Nephron progenitor cell (in vitro differentiated cells): ENCODE data around the gene ACKR2.

ENCODE experiments used
- DNase-seq: peaks from one replicate; pipeline ENCODE4 v3.0.0; 2021
- H3K27ac Mint-ChIP-seq: 2 replicates; pipeline ENCODE4 v1.8.0; 2021; ENCODE audit warnings: mild to moderate bottlenecking, moderate library complexity, mixed read lengths
- H3K27me3 Mint-ChIP-seq: 2 replicates; pipeline ENCODE4 v1.8.0; 2021; ENCODE audit warnings: mild to moderate bottlenecking, low read depth, mixed read lengths; ENCODE audit not compliant: poor library complexity
- H3K36me3 Mint-ChIP-seq: 2 replicates; pipeline ENCODE4 v1.8.0; 2021; ENCODE audit warnings: low read depth, mixed read lengths
- H3K4me1 Mint-ChIP-seq: 2 replicates; pipeline ENCODE4 v1.8.0; 2021; ENCODE audit warnings: mixed read lengths
- H3K4me3 Mint-ChIP-seq: 2 replicates; pipeline ENCODE4 v1.8.0; 2021; ENCODE audit warnings: mild to moderate bottlenecking, moderate library complexity, mixed read lengths
- H3K9me3 Mint-ChIP-seq: 2 replicates; pipeline ENCODE4 v1.8.0; 2021; ENCODE audit warnings: mild to moderate bottlenecking, moderate library complexity, mixed read lengths
- TF ChIP-seq, protein P1 (sequence below): fragments of 200-600 bp; sonication (generic); IDR thresholded peaks from 2 replicates; pipeline ENCODE4 v1.5.0; 2021; ENCODE audit warnings: antibody characterized with exemption

ACKR2 gene

DNA sequence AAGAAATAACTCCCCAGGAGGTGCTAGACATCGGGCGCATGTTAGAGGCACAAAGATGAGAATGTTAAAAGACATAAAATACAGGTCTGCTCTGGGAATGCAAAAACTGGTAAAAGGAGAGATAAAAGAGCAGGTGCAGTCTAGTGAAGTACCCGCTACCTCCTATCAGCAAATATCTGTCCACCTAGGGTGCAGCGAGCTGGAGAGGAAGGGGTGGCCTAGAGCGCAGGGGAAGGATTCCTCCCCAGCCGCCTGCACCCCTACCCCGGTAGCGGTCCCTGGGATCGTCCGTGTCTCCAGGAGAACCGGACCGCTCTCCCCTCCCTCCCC lies 96.5 kb downstream of the ACKR2 start:
- DNase-seq, result no peak
- Mint-ChIP-seq H3K4me1 (no peaks in the 10 kb centered on the region), H3K4me3 (no peak overlapping the region), H3K27ac (no peak overlapping the region), H3K9me3 (peaks cover 16% of the 10 kb centered on the region), H3K36me3 (no peaks in the 10 kb centered on the region), H3K27me3 (peaks cover 20% of the 10 kb centered on the region)
- TF ChIP-seq, protein P1, sequence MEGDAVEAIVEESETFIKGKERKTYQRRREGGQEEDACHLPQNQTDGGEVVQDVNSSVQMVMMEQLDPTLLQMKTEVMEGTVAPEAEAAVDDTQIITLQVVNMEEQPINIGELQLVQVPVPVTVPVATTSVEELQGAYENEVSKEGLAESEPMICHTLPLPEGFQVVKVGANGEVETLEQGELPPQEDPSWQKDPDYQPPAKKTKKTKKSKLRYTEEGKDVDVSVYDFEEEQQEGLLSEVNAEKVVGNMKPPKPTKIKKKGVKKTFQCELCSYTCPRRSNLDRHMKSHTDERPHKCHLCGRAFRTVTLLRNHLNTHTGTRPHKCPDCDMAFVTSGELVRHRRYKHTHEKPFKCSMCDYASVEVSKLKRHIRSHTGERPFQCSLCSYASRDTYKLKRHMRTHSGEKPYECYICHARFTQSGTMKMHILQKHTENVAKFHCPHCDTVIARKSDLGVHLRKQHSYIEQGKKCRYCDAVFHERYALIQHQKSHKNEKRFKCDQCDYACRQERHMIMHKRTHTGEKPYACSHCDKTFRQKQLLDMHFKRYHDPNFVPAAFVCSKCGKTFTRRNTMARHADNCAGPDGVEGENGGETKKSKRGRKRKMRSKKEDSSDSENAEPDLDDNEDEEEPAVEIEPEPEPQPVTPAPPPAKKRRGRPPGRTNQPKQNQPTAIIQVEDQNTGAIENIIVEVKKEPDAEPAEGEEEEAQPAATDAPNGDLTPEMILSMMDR, result no peak

DNA sequence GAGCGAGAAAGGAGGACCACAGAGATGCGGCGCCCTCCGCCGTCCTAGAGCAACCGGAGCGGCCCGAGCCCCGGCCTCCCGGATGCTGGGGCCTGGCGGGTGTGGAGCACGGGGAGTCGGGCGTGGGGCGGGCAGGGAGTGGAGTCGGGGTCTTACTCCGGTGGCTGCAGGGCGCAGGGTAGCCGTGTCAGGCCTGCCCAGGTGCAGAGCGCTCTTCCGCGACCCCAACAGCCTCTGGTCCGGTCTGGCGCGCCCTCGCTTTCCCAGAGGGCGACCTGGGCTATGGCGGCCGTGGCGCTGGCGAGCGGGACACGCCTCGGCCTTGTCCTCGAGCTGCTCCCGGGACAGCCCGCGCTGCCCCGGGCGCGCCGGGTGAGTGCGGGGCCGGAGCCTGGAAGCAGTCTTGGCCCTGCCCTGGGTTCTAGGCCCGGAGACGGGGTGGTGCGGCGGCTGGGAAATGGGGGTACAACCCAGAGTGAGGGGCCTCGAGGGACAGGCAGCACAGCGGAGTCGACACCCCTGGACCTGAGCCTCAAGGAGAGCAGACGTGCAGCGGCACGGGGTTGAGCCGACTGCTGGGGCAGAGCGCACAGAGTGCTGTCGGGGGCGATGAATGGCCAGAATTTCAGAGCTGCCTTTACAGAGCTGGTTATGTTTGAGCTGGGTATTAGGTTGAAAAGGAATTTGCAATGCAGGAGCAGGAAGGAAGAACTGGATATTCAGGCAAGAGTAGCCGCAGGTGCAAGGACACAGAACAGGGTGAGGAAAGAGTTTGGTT lies 97.0 kb downstream of the ACKR2 start, which contains the start of gene ZNF662:
ZNF662 (plus strand) TSS at position 73 of the 778 bp plus-strand sequence. CDS start 1,973 bp downstream, outside the sequence.
- Mint-ChIP-seq H3K9me3 (peaks cover 19% of the 10 kb centered on the region), H3K27me3 (peaks cover 19% of the 10 kb centered on the region), H3K36me3 (no peaks in the 10 kb centered on the region), H3K27ac (no peak within 1 kb of the TSS), H3K4me1 (no peaks in the 10 kb centered on the region), H3K4me3 (no peak within 1 kb of the TSS)
- TF ChIP-seq, protein P1, result no peak
- DNase-seq, result no peak

DNA sequence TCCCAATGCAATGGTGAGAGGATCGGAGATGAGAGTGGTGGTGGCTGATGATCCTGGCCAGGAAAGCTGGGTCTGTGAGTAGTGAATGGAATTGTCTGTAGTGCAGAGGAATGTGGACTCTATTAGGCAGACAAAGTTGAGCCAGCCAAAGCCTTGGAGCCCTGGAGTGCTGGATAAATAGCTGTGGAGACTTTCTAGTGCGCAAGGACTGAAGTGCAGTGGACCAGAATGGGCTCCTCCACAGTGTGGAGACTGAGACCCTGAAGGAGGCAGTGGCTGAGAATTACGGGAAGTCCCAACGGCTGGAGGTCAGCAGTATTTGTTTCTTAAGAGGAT lies 97.6 kb downstream of the ACKR2 start:
- H3K4me1 Mint-ChIP-seq, result no peaks in the 10 kb centered on the region
- no peaks in the 10 kb centered on the region for H3K36me3 Mint-ChIP-seq
- H3K27ac Mint-ChIP-seq, result no peak overlapping the region
- H3K27me3 Mint-ChIP-seq, result peaks cover 19% of the 10 kb centered on the region
- TF ChIP-seq, protein P1, result no peak
- H3K9me3 Mint-ChIP-seq, result peaks cover 25% of the 10 kb centered on the region
- H3K4me3 Mint-ChIP-seq, result no peak overlapping the region
- no peak for DNase-seq

DNA sequence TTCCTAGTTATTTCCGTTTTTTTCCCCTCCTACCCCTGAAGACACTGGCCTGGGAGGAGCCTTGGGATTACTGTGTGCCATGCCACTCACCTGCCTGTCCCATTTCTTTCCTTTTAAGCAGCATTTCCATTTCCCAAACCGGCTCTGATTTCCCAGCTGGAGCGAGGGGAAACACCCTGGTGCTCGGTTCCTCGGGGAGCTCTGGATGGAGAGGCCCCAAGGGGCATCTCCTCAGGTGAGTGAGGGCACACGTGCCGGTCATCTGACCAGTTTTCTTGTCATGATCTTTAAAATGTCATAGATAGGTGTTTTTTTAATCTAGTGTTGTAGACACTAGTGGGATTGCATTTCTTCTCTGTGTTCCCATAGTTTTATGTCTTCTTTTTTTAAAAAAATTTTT lies 99.4 kb downstream of the ACKR2 start:
- H3K27ac Mint-ChIP-seq, result no peak overlapping the region
- H3K4me3 Mint-ChIP-seq, result no peak overlapping the region
- H3K4me1 Mint-ChIP-seq, result no peaks in the 10 kb centered on the region
- TF ChIP-seq, protein P1, result no peak
- DNase-seq, result no peak
- H3K36me3 Mint-ChIP-seq, result no peaks in the 10 kb centered on the region
- H3K27me3 Mint-ChIP-seq, result peaks cover 17% of the 10 kb centered on the region
- H3K9me3 Mint-ChIP-seq, result peaks cover 35% of the 10 kb centered on the region

DNA sequence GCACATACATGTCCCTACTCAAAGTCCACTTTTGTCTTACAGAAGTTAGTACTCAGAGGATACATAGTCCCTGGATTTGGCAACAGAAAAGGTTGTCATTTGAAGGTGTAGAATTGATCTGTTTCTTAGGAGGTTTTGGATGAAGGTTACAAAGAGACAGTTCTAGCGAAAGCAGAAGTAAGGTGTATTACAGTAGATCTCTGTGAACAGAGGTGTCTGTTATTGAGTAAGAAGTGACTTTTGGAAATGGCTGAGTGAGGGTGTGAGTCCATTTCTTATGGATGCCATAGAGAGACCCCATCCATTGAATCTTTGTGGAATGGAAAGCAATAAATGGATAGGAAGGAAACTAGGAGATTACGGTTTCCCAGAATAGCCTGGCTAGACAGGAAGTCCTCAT lies 102.3 kb downstream of the ACKR2 start:
- Mint-ChIP-seq H3K27ac (no peak overlapping the region), H3K4me1 (no peaks in the 10 kb centered on the region), H3K36me3 (peaks cover 7% of the 10 kb centered on the region), H3K27me3 (peaks cover 6% of the 10 kb centered on the region), H3K9me3 (peaks cover 63% of the 10 kb centered on the region), H3K4me3 (no peak overlapping the region)
- TF ChIP-seq, protein P1, result no peak
- no peak for DNase-seq
